Testis (tissue), 2 donors: Measurements from ENCODE around the gene LYST.

Source experiments
- POLR2A ChIP-seq: fragments of 450-650 bp; IDR thresholded peaks from one replicate; pipeline ENCODE4 v1.6.1; 2017; ENCODE audit warnings: antibody characterized with exemption, mild to moderate bottlenecking, moderate library complexity
- TF ChIP-seq, protein P1 (sequence below), 3 experiments: fragments of 450-650 bp in 2 of 3; fragments of 200-600 bp in 1 of 3; sonication (generic) in 1 of 3; IDR thresholded peaks; one replicate each; pipeline ENCODE4 v1.5.1; 2016 to 2019; ENCODE audit warnings: antibody characterized with exemption in 3 of 3, mild to moderate bottlenecking in 2 of 3, moderate library complexity in 1 of 3

DNA sequence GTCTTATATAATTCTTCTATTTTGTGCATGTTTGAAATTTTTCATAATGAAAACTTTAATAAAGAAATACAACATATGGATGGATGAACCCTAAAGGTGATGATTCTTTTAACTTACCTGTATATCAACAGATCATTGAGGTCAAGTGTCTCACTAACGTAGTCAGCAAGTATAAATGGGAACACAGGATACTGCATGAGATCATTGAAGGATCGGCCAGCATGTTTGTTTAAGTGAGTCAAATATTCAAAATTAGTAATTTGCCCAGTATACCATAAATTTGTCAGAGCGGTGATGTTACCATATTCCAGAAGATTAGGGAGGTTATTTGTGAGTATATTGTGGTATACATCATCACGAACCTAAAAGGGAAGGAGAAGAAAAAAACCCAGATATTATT, 146.2 kb downstream of the LYST start:
- no peak for TF ChIP-seq POLR2A
- TF ChIP-seq, protein P1, sequence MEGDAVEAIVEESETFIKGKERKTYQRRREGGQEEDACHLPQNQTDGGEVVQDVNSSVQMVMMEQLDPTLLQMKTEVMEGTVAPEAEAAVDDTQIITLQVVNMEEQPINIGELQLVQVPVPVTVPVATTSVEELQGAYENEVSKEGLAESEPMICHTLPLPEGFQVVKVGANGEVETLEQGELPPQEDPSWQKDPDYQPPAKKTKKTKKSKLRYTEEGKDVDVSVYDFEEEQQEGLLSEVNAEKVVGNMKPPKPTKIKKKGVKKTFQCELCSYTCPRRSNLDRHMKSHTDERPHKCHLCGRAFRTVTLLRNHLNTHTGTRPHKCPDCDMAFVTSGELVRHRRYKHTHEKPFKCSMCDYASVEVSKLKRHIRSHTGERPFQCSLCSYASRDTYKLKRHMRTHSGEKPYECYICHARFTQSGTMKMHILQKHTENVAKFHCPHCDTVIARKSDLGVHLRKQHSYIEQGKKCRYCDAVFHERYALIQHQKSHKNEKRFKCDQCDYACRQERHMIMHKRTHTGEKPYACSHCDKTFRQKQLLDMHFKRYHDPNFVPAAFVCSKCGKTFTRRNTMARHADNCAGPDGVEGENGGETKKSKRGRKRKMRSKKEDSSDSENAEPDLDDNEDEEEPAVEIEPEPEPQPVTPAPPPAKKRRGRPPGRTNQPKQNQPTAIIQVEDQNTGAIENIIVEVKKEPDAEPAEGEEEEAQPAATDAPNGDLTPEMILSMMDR (IDR thresholded peaks at IDR 0.05), result no peak
